ENCODE data around the gene EHD4. TPM values are rescaled to one million over a fixed set of nuclear protein-coding genes. Genes with fewer than 3 reads are reported as not detected.

EHD4 gene
- polyA plus RNA-seq, 1 of the 3 experiments (the other 2 are of a cell fraction), result 17.5 TPM

GRCh38 chr15:41934843-41935242 is 37.5 kb downstream of the EHD4 start:
- peaks cover 10% of the 10 kb centered on the region; the same call in 1 of the 2 replicates for H3K79me2 ChIP-seq (ENCODE audit: insufficient read depth)
- H3K27me3 ChIP-seq (ENCODE audit: insufficient read depth), result no peaks in the 10 kb centered on the region
- H3K9me3 ChIP-seq, result no peaks in the 10 kb centered on the region
- peak overlapping the region in 1 of 2 experiments; percentile 38; a peak in 2 of 4 replicates for H3K27ac ChIP-seq (ENCODE audit: low read depth in 2 of 2, low read length in 1 of 2)
- CTCF ChIA-PET, result no interaction called here
- POLR2A ChIA-PET, result no interaction called here
- no peak for DNase-seq
- peaks cover 0 to 6% of the 10 kb centered on the region in 2 experiments for H3K36me3 ChIP-seq (replicated peaks in 1 of 2; ENCODE audit: control insufficient read depth in 1 of 2, insufficient read depth in 2 of 2, low read length in 1 of 2)
- 53% methylated on average over 4 of the region's 4 CpGs for WGBS (ENCODE audit: low lambda C conversion rate)
- H3K9me2 ChIP-seq, result no peaks in the 10 kb centered on the region
- TF ChIP-seq TCF12 (IDR thresholded peaks at IDR 0.05), result peak; percentile 37; the same call in 1 of the 2 replicates
- TF ChIP-seq, protein P1, sequence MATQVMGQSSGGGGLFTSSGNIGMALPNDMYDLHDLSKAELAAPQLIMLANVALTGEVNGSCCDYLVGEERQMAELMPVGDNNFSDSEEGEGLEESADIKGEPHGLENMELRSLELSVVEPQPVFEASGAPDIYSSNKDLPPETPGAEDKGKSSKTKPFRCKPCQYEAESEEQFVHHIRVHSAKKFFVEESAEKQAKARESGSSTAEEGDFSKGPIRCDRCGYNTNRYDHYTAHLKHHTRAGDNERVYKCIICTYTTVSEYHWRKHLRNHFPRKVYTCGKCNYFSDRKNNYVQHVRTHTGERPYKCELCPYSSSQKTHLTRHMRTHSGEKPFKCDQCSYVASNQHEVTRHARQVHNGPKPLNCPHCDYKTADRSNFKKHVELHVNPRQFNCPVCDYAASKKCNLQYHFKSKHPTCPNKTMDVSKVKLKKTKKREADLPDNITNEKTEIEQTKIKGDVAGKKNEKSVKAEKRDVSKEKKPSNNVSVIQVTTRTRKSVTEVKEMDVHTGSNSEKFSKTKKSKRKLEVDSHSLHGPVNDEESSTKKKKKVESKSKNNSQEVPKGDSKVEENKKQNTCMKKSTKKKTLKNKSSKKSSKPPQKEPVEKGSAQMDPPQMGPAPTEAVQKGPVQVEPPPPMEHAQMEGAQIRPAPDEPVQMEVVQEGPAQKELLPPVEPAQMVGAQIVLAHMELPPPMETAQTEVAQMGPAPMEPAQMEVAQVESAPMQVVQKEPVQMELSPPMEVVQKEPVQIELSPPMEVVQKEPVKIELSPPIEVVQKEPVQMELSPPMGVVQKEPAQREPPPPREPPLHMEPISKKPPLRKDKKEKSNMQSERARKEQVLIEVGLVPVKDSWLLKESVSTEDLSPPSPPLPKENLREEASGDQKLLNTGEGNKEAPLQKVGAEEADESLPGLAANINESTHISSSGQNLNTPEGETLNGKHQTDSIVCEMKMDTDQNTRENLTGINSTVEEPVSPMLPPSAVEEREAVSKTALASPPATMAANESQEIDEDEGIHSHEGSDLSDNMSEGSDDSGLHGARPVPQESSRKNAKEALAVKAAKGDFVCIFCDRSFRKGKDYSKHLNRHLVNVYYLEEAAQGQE (IDR thresholded peaks at IDR 0.05; ENCODE audit: low read depth, low read length), result no peak
- TF ChIP-seq, protein P2, sequence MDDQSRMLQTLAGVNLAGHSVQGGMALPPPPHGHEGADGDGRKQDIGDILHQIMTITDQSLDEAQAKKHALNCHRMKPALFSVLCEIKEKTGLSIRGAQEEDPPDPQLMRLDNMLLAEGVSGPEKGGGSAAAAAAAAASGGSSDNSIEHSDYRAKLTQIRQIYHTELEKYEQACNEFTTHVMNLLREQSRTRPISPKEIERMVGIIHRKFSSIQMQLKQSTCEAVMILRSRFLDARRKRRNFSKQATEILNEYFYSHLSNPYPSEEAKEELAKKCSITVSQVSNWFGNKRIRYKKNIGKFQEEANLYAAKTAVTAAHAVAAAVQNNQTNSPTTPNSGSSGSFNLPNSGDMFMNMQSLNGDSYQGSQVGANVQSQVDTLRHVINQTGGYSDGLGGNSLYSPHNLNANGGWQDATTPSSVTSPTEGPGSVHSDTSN (IDR thresholded peaks at IDR 0.05), result 0 out of 2 replicates have a peak, but pooled peaks have one; percentile 14
- no peak for TF ChIP-seq RXRA (IDR thresholded peaks at IDR 0.05; ENCODE audit: borderline replicate concordance, low read depth)
- no peak for TF ChIP-seq EZH2phosphoT487 (IDR thresholded peaks at IDR 0.05; ENCODE audit: borderline replicate concordance, low read depth)
- no peak for TF ChIP-seq FOXJ3 (CRISPR knock-in tag; IDR thresholded peaks at IDR 0.05)
- TF ChIP-seq TEAD4 (IDR thresholded peaks at IDR 0.05; ENCODE audit: borderline replicate concordance, insufficient read depth), result no peak
- no peak for TF ChIP-seq YY1 (IDR thresholded peaks at IDR 0.05; ENCODE audit: low read depth)
- TF ChIP-seq GABPA (IDR thresholded peaks at IDR 0.05; ENCODE audit: low read depth), result no peak
- no peak for TF ChIP-seq SIN3A (IDR thresholded peaks at IDR 0.05; ENCODE audit: borderline replicate concordance, low read depth, low read length)
- TF ChIP-seq, protein P3, sequence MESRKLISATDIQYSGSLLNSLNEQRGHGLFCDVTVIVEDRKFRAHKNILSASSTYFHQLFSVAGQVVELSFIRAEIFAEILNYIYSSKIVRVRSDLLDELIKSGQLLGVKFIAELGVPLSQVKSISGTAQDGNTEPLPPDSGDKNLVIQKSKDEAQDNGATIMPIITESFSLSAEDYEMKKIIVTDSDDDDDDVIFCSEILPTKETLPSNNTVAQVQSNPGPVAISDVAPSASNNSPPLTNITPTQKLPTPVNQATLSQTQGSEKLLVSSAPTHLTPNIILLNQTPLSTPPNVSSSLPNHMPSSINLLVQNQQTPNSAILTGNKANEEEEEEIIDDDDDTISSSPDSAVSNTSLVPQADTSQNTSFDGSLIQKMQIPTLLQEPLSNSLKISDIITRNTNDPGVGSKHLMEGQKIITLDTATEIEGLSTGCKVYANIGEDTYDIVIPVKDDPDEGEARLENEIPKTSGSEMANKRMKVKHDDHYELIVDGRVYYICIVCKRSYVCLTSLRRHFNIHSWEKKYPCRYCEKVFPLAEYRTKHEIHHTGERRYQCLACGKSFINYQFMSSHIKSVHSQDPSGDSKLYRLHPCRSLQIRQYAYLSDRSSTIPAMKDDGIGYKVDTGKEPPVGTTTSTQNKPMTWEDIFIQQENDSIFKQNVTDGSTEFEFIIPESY (IDR thresholded peaks at IDR 0.05; ENCODE audit: borderline replicate concordance, low read depth), result no peak
- TF ChIP-seq TAF1 (IDR thresholded peaks at IDR 0.05; ENCODE audit: borderline replicate concordance, low read depth, low read length), result no peak
- TF ChIP-seq POLR2AphosphoS5 (IDR thresholded peaks at IDR 0.05; ENCODE audit: low read depth, low read length), result no peak
- TF ChIP-seq, protein P4, sequence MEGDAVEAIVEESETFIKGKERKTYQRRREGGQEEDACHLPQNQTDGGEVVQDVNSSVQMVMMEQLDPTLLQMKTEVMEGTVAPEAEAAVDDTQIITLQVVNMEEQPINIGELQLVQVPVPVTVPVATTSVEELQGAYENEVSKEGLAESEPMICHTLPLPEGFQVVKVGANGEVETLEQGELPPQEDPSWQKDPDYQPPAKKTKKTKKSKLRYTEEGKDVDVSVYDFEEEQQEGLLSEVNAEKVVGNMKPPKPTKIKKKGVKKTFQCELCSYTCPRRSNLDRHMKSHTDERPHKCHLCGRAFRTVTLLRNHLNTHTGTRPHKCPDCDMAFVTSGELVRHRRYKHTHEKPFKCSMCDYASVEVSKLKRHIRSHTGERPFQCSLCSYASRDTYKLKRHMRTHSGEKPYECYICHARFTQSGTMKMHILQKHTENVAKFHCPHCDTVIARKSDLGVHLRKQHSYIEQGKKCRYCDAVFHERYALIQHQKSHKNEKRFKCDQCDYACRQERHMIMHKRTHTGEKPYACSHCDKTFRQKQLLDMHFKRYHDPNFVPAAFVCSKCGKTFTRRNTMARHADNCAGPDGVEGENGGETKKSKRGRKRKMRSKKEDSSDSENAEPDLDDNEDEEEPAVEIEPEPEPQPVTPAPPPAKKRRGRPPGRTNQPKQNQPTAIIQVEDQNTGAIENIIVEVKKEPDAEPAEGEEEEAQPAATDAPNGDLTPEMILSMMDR (IDR thresholded peaks at IDR 0.05), result no peak
- no peak for TF ChIP-seq GATA2 (CRISPR knock-in tag; IDR thresholded peaks at IDR 0.05)
- H3K4me2 ChIP-seq, result peak overlapping the region; percentile 61
- H3K4me3 ChIP-seq (ENCODE audit: low read depth in 2 of 2, low read length in 1 of 2), result no peak overlapping the region
- H3K9ac ChIP-seq, result peak overlapping the region; percentile 24; the same call in 1 of the 2 replicates
- peaks cover 4 to 38% of the 10 kb centered on the region in 2 experiments; a peak in 3 of 4 replicates for H3K4me1 ChIP-seq (ENCODE audit: control insufficient read depth in 1 of 2, insufficient read depth in 2 of 2, low read depth in 1 of 2, low read length in 1 of 2)
- no peak overlapping the region for H2AFZ ChIP-seq (ENCODE audit: low read depth)
- peaks cover 17% of the 10 kb centered on the region for H3F3A ChIP-seq (replicated peaks; ENCODE audit: insufficient read depth)
- no peaks in the 10 kb centered on the region for H4K20me1 ChIP-seq (ENCODE audit: insufficient read depth)

All from SK-N-SH (cell line).